ENCODE data around the gene NUCB1.
"Not testable (repeated sequence)": the region's sequence is repeated elsewhere in the genome, so short reads cannot be mapped to it uniquely, and the experiment has no call there.

Gene NUCB1

GRCh38 chr19:48899781-48900476 is at the start of gene NUCB1:
TSS of gene NUCB1 (plus strand) at chr19:48900312. CDS start at chr19:48900797, 485 bp downstream.
- DNase-seq (ENCODE audit: low read depth, low spot score): peak; percentile 95

- DNase-seq (ENCODE audit: low read depth, low spot score): no peak
These were observed 47.8 kb upstream of the NUCB1 start for GRCh38 chr19:48852292-48852691.

- no peak for DNase-seq (ENCODE audit: low read depth, low spot score)
These were observed 46.6 kb upstream of the NUCB1 start for GRCh38 chr19:48853483-48853882.

GRCh38 chr19:48854103-48854502 is 46.0 kb upstream of the NUCB1 start:
- no peak for DNase-seq (ENCODE audit: low read depth, low spot score)

- DNase-seq (ENCODE audit: low read depth, low spot score): no peak
These were observed 43.2 kb upstream of the NUCB1 start for GRCh38 chr19:48856921-48857320.

- no peak for DNase-seq (ENCODE audit: low read depth, low spot score)
These were observed 41.0 kb upstream of the NUCB1 start for GRCh38 chr19:48858984-48859710.

- no peak for DNase-seq (ENCODE audit: low read depth, low spot score)
These were observed 40.2 kb upstream of the NUCB1 start for GRCh38 chr19:48859711-48860572.

- DNase-seq (ENCODE audit: low read depth, low spot score): no peak
These were observed 38.8 kb upstream of the NUCB1 start for GRCh38 chr19:48861313-48861712.

GRCh38 chr19:48862827-48863226 is 37.3 kb upstream of the NUCB1 start:
- DNase-seq (ENCODE audit: low read depth, low spot score): no peak

- no peak for DNase-seq (ENCODE audit: low read depth, low spot score)
These were observed 33.4 kb upstream of the NUCB1 start for GRCh38 chr19:48866692-48867091.

- DNase-seq (ENCODE audit: low read depth, low spot score): no peak
These were observed 32.9 kb upstream of the NUCB1 start for GRCh38 chr19:48867123-48867745.

GRCh38 chr19:48867746-48868113 is 32.4 kb upstream of the NUCB1 start:
- DNase-seq (ENCODE audit: low read depth, low spot score): no peak

- DNase-seq (ENCODE audit: low read depth, low spot score): no peak
These were observed 31.8 kb upstream of the NUCB1 start, which contains the start of gene PLEKHA4 for GRCh38 chr19:48868114-48868886. TSS of gene PLEKHA4 (minus strand) at chr19:48868617. CDS start at chr19:48867620, 997 bp downstream.

- no peak for DNase-seq (ENCODE audit: low read depth, low spot score)
These were observed 30.1 kb upstream of the NUCB1 start for GRCh38 chr19:48870048-48870447.

- not testable (repeated sequence) for DNase-seq (ENCODE audit: low read depth, low spot score)
These were observed 28.5 kb upstream of the NUCB1 start for GRCh38 chr19:48871471-48872181.

GRCh38 chr19:48872182-48872883 is 27.8 kb upstream of the NUCB1 start, which contains the start of gene PPP1R15A:
TSS of gene PPP1R15A (plus strand) at chr19:48872421. CDS start at chr19:48873234, 813 bp downstream.
- peak; percentile 97 for DNase-seq (ENCODE audit: low read depth, low spot score)

- peak; percentile 61 for DNase-seq (ENCODE audit: low read depth, low spot score)
These were observed 27.1 kb upstream of the NUCB1 start for GRCh38 chr19:48872884-48873475.

- DNase-seq (ENCODE audit: low read depth, low spot score): no peak
These were observed 26.4 kb upstream of the NUCB1 start for GRCh38 chr19:48873476-48874302.
